Measurements from ENCODE around the gene CDY1.
"Not testable (repeated sequence)": the region's sequence is repeated elsewhere in the genome, so short reads cannot be mapped to it uniquely, and the experiment has no call there.

Gene CDY1, protein sequence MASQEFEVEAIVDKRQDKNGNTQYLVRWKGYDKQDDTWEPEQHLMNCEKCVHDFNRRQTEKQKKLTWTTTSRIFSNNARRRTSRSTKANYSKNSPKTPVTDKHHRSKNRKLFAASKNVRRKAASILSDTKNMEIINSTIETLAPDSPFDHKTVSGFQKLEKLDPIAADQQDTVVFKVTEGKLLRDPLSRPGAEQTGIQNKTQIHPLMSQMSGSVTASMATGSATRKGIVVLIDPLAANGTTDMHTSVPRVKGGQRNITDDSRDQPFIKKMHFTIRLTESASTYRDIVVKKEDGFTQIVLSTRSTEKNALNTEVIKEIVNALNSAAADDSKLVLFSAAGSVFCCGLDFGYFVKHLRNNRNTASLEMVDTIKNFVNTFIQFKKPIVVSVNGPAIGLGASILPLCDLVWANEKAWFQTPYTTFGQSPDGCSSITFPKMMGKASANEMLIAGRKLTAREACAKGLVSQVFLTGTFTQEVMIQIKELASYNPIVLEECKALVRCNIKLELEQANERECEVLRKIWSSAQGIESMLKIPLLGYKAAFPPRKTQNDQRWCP

GRCh38 chrY:25621817-25622216 lies at the start of gene CDY1:
Gene CDY1 (plus strand): TSS chrY:25622117. CDS start chrY:25622443, 326 bp downstream.
- H3K36me3 Mint-ChIP-seq (ENCODE audit: low read depth); H3K4me1 Mint-ChIP-seq; H3K27ac Mint-ChIP-seq; DNase-seq; H3K9me3 Mint-ChIP-seq; H3K4me3 Mint-ChIP-seq; H3K27me3 Mint-ChIP-seq; ATAC-seq: not testable (repeated sequence)

GRCh38 chrY:25593336-25593735 lies 28.6 kb upstream of the CDY1 start:
- ATAC-seq; H3K4me3 Mint-ChIP-seq; H3K27me3 Mint-ChIP-seq; DNase-seq; H3K36me3 Mint-ChIP-seq (ENCODE audit: low read depth); H3K27ac Mint-ChIP-seq; H3K4me1 Mint-ChIP-seq; H3K9me3 Mint-ChIP-seq: not testable (repeated sequence)

DNA sequence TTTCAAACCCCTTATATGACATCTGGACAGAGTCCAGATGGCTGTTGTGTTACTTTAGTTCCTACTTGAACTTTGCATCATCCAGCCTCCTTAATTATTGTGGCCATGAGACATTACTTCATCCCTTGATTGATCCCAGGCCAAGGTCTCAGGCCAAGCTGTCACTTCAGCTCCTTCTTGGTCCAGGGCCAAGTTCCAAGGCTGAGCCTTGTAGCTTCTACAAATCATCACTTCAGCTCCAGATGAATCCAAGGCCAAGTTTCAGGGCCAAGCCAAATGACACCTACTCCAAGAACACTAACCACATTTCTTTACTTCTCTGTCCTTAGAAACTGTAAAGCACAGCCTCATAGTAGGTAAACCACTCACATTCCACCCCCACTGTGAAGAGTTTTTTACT lies 1.7 kb upstream of the CDY1 start:
- not testable (repeated sequence) for H3K4me1 Mint-ChIP-seq; H3K9me3 Mint-ChIP-seq; H3K36me3 Mint-ChIP-seq (ENCODE audit: low read depth); H3K27ac Mint-ChIP-seq; H3K4me3 Mint-ChIP-seq; DNase-seq; H3K27me3 Mint-ChIP-seq; ATAC-seq

DNA sequence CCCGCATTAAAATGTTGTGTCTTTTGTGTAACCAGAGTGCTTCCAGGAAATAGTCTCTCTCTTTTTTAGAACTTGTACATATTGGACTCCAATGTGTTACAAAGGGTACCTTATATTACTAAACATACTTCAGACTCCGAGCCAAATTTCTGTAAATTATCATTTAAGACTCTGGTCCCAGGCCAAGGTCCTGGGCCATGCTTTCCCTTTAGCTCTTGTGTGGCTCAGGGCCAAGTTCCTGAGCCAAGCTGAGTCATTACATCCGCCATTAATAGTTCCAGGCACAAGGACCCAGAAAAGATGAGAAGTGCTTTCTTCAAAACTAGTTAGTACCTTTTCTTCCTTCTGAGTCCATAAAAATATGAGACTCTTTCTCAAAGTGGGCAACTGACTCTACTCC lies 4.6 kb downstream of the CDY1 start:
- not testable (repeated sequence) for H3K36me3 Mint-ChIP-seq (ENCODE audit: low read depth); ATAC-seq; H3K9me3 Mint-ChIP-seq; DNase-seq; H3K27ac Mint-ChIP-seq; H3K4me3 Mint-ChIP-seq; H3K4me1 Mint-ChIP-seq; H3K27me3 Mint-ChIP-seq

- H3K27ac Mint-ChIP-seq; H3K4me3 Mint-ChIP-seq; H3K36me3 Mint-ChIP-seq (ENCODE audit: low read depth); H3K27me3 Mint-ChIP-seq; ATAC-seq; H3K4me1 Mint-ChIP-seq; DNase-seq; H3K9me3 Mint-ChIP-seq: not testable (repeated sequence)
These were observed 8.6 kb downstream of the CDY1 start for GRCh38 chrY:25630383-25631112.

DNA sequence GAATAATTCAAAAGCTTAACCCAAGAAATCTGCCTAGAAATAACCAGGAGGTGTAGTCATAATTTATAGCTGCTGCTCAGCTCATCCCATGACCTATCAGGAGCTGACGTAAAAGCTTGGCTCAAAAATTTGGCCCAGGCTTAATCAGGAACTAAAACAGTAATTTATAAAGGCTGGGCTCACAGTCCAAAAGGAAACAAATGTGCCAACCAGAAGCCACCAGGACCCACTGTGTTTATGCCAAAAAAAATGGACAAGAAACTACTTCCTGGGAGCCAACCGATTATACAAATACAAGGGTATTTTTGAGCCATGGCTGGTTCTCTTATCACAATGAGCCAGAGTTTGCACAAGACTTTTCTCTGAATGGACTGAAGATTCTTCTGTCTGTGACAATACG lies 17.9 kb downstream of the CDY1 start:
- not testable (repeated sequence) for H3K27me3 Mint-ChIP-seq; H3K4me1 Mint-ChIP-seq; DNase-seq; H3K4me3 Mint-ChIP-seq; ATAC-seq; H3K9me3 Mint-ChIP-seq; H3K27ac Mint-ChIP-seq; H3K36me3 Mint-ChIP-seq (ENCODE audit: low read depth)

GRCh38 chrY:25643024-25643915 lies 21.4 kb downstream of the CDY1 start:
- not testable (repeated sequence) for H3K4me3 Mint-ChIP-seq; DNase-seq; ATAC-seq; H3K27me3 Mint-ChIP-seq; H3K4me1 Mint-ChIP-seq; H3K9me3 Mint-ChIP-seq; H3K27ac Mint-ChIP-seq; H3K36me3 Mint-ChIP-seq (ENCODE audit: low read depth)

All from activated naive CD8-positive, alpha-beta T cell treated with anti-CD3 and anti-CD28 coated beads, Interleukin-2, amount 50 U/mL, for 24 hours (primary cell).